Panc1 (cell line): ENCODE data around the gene STX12. TPM values are rescaled to one million over a fixed set of nuclear protein-coding genes. Genes with fewer than 3 reads are reported as not detected.

Source experiments
- ATAC-seq: fragments of 200-7000 bp; cut with Tn5 transposase; 2 replicates; pipeline ENCODE4 v1.9.1; 2020; ENCODE audit warnings: mild to moderate bottlenecking, moderate library complexity
- BruUV-seq: library from RNA; stranded (reverse); fragments of 400-500 nt; replicated peaks from 2 replicates; lab custom pipeline; 2021; lab: Mats Ljungman, UMichigan
- CTCF ChIA-PET: fragments of 300-600 bp; sonication (Branson Sonifier 250); formaldehyde crosslinking; loops from one replicate; lab custom pipeline; 2022; ENCODE audit warnings: antibody characterized with exemption; lab: Charles Lee
- POLR2A ChIA-PET: fragments of 300-600 bp; sonication (Branson Sonifier 250); formaldehyde crosslinking; loops from one replicate; lab custom pipeline; 2022; ENCODE audit warnings: antibody characterized with exemption; lab: Charles Lee
- DNase-seq: peaks from one replicate; pipeline ENCODE4 v3.0.0-alpha.2; 2010; ENCODE audit warnings: low read depth, low spot score
- H3K27ac ChIP-seq: 2 replicates; pipeline ENCODE4 v1.5.1; 2011; ENCODE audit warnings: mild to moderate bottlenecking, low read length, inconsistent platforms
- H3K27me3 ChIP-seq: fragments of 200-500 bp; sonication (Bioruptor generic); 2 replicates; pipeline ENCODE4 v1.6.0; 2014; ENCODE audit warnings: low read length, inconsistent platforms; ENCODE audit not compliant: control insufficient read depth, insufficient read depth
- H3K36me3 ChIP-seq: fragments of 200-500 bp; sonication (Bioruptor generic); 2 replicates; pipeline ENCODE4 v1.5.1; 2014; ENCODE audit warnings: inconsistent platforms, mild to moderate bottlenecking, low read length, moderate library complexity; ENCODE audit not compliant: control insufficient read depth, insufficient read depth
- H3K4me1 ChIP-seq: 2 replicates; pipeline ENCODE4 v1.5.1; 2011; ENCODE audit warnings: inconsistent platforms, mild to moderate bottlenecking, low read length, moderate library complexity; ENCODE audit not compliant: control insufficient read depth, insufficient read depth
- H3K4me3 ChIP-seq, 2 experiments: 2 replicates each; pipeline ENCODE4 v1.5.1; 2011 to 2012; ENCODE audit warnings: low read depth in 2 of 2, low read length in 2 of 2, mild to moderate bottlenecking in 2 of 2, inconsistent platforms in 1 of 2, moderate library complexity in 1 of 2
- H3K9me3 ChIP-seq: fragments of 200-500 bp; sonication (Bioruptor generic); 2 replicates; pipeline ENCODE4 v1.5.1; 2014; ENCODE audit warnings: low read depth, mild to moderate bottlenecking, inconsistent platforms, low read length, moderate library complexity; ENCODE audit not compliant: control insufficient read depth, insufficient read depth
- POLR2AphosphoS5 ChIP-seq: IDR thresholded peaks from 2 replicates; pipeline ENCODE4 v1.6.1; 2012; ENCODE audit warnings: mild to moderate bottlenecking, low read depth, low read length, moderate library complexity
- SIN3A ChIP-seq: IDR thresholded peaks from 2 replicates; pipeline ENCODE4 v1.6.1; 2012; ENCODE audit warnings: low read depth, mild to moderate bottlenecking, low read length, moderate library complexity, borderline replicate concordance; ENCODE audit not compliant: insufficient read depth
- TCF7L2 ChIP-seq: IDR thresholded peaks from 2 replicates; pipeline ENCODE4 v1.6.1; 2011; ENCODE audit warnings: mild to moderate bottlenecking, low read depth, low read length, inconsistent platforms
- in situ Hi-C: cut with HindIII; loops from 2 replicates; pipeline ENCODE4 v1.10.0; 2016; ENCODE audit warnings: low sequenced_read_pairs, low pct_unique_long_range_greater_than_20kb
- intact Hi-C: fragments of 100-400 bp; cut with micrococcal nuclease; formaldehyde crosslinking; loops from one replicate; pipeline ENCODE4 v1.10.0; 2022; ENCODE audit not compliant: unreplicated experiment
- total RNA-seq: library from RNA; stranded (reverse); gene quantifications from one replicate; pipeline ENCODE4 v1.2.1, GENCODE V29; 2021; ENCODE audit not compliant: unreplicated experiment
- TF ChIP-seq, protein P1 (sequence below), 2 experiments: IDR thresholded peaks; 2 replicates each; pipeline ENCODE4 v1.6.1; 2011 to 2012; ENCODE audit warnings: low read depth in 2 of 2, control low read depth in 1 of 2, low read length in 1 of 2, mild to moderate bottlenecking in 1 of 2, moderate library complexity in 1 of 2; ENCODE audit not compliant: insufficient read depth in 1 of 2
- TF ChIP-seq, protein P2 (sequence below): fragments of 450-650 bp; IDR thresholded peaks from 2 replicates; pipeline ENCODE4 v1.5.1; 2017; ENCODE audit warnings: mild to moderate bottlenecking

The STX12 gene
- total RNA-seq, 1 experiment from 2014 or later, result 25.3 TPM

GRCh38 chr1:27741121-27741520 is 31.9 kb upstream of the STX12 start:
- ChIA-PET CTCF (no interaction called here), POLR2A (interaction anchor here (0.7 kb wide), 1 partner anchor 21 kb away, joined by 18 read pairs; no protein-coding TSS in a partner anchor)
- H3K36me3 ChIP-seq, result no peaks in the 10 kb centered on the region
- intact Hi-C loops (no loop called here), in situ Hi-C loops (no loop called here)
- no peak overlapping the region for H3K4me3 ChIP-seq
- no peaks in the 10 kb centered on the region for H3K4me1 ChIP-seq
- no peak overlapping the region for H3K27ac ChIP-seq
- H3K27me3 ChIP-seq, result no peaks in the 10 kb centered on the region
- DNase-seq (no peak), ATAC-seq (no peak)
- no peaks in the 10 kb centered on the region for H3K9me3 ChIP-seq
- TF ChIP-seq TCF7L2 (no peak), SIN3A (no peak), POLR2AphosphoS5 (no peak)
- TF ChIP-seq, protein P1, sequence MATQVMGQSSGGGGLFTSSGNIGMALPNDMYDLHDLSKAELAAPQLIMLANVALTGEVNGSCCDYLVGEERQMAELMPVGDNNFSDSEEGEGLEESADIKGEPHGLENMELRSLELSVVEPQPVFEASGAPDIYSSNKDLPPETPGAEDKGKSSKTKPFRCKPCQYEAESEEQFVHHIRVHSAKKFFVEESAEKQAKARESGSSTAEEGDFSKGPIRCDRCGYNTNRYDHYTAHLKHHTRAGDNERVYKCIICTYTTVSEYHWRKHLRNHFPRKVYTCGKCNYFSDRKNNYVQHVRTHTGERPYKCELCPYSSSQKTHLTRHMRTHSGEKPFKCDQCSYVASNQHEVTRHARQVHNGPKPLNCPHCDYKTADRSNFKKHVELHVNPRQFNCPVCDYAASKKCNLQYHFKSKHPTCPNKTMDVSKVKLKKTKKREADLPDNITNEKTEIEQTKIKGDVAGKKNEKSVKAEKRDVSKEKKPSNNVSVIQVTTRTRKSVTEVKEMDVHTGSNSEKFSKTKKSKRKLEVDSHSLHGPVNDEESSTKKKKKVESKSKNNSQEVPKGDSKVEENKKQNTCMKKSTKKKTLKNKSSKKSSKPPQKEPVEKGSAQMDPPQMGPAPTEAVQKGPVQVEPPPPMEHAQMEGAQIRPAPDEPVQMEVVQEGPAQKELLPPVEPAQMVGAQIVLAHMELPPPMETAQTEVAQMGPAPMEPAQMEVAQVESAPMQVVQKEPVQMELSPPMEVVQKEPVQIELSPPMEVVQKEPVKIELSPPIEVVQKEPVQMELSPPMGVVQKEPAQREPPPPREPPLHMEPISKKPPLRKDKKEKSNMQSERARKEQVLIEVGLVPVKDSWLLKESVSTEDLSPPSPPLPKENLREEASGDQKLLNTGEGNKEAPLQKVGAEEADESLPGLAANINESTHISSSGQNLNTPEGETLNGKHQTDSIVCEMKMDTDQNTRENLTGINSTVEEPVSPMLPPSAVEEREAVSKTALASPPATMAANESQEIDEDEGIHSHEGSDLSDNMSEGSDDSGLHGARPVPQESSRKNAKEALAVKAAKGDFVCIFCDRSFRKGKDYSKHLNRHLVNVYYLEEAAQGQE (IDR thresholded peaks at IDR 0.05; ENCODE audit: insufficient read depth in 1 of 2, low read depth in 2 of 2, low read length in 1 of 2), result no peak
- TF ChIP-seq, protein P2, sequence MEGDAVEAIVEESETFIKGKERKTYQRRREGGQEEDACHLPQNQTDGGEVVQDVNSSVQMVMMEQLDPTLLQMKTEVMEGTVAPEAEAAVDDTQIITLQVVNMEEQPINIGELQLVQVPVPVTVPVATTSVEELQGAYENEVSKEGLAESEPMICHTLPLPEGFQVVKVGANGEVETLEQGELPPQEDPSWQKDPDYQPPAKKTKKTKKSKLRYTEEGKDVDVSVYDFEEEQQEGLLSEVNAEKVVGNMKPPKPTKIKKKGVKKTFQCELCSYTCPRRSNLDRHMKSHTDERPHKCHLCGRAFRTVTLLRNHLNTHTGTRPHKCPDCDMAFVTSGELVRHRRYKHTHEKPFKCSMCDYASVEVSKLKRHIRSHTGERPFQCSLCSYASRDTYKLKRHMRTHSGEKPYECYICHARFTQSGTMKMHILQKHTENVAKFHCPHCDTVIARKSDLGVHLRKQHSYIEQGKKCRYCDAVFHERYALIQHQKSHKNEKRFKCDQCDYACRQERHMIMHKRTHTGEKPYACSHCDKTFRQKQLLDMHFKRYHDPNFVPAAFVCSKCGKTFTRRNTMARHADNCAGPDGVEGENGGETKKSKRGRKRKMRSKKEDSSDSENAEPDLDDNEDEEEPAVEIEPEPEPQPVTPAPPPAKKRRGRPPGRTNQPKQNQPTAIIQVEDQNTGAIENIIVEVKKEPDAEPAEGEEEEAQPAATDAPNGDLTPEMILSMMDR, result no peak
- no TSS peak for BruUV-seq

GRCh38 chr1:27744556-27744955 is 28.5 kb upstream of the STX12 start:
- CTCF ChIA-PET, result interaction anchor here (0.5 to 0.6 kb wide), 3 partner anchors 20 to 39 kb away, joined by 3 to 8 read pairs (median 3); no protein-coding TSS in a partner anchor
- in situ Hi-C loops, result no loop called here
- TF ChIP-seq TCF7L2, result no peak
- TF ChIP-seq, protein P1 (IDR thresholded peaks at IDR 0.05; ENCODE audit: insufficient read depth in 1 of 2, low read depth in 2 of 2, low read length in 1 of 2), result no peak
- no peak for TF ChIP-seq SIN3A
- TF ChIP-seq, protein P2, result no peak
- no peak for TF ChIP-seq POLR2AphosphoS5
- ATAC-seq, result no peak; the same call in 1 of the 2 replicates
- intact Hi-C loops, result no loop called here
- no peaks in the 10 kb centered on the region for H3K4me1 ChIP-seq
- no TSS peak for BruUV-seq
- H3K27me3 ChIP-seq, result no peaks in the 10 kb centered on the region
- H3K4me3 ChIP-seq, result no peak overlapping the region
- H3K36me3 ChIP-seq, result 0 out of 2 replicates have a peak, but pooled peaks cover 2% of the 10 kb centered on the region
- H3K27ac ChIP-seq, result no peak overlapping the region
- no peak for DNase-seq
- H3K9me3 ChIP-seq, result no peaks in the 10 kb centered on the region
- POLR2A ChIA-PET, result interaction anchor here (0.6 kb wide), 1 partner anchor 150 kb away, joined by 3 read pairs; no protein-coding TSS in a partner anchor
